HL-60/S4 treated with retinoic acid at 250 ng/mL for 4 days and 3 days (cell line): ENCODE measurements around the gene NKIRAS1.

Experiments
- in situ Hi-C: fragments of 300-500 bp; cut with MboI; formaldehyde crosslinking; loops from 2 replicates; pipeline ENCODE4 v1.7.0; 2022; ENCODE audit warnings: low sequenced_read_pairs

The NKIRAS1 gene

DNA sequence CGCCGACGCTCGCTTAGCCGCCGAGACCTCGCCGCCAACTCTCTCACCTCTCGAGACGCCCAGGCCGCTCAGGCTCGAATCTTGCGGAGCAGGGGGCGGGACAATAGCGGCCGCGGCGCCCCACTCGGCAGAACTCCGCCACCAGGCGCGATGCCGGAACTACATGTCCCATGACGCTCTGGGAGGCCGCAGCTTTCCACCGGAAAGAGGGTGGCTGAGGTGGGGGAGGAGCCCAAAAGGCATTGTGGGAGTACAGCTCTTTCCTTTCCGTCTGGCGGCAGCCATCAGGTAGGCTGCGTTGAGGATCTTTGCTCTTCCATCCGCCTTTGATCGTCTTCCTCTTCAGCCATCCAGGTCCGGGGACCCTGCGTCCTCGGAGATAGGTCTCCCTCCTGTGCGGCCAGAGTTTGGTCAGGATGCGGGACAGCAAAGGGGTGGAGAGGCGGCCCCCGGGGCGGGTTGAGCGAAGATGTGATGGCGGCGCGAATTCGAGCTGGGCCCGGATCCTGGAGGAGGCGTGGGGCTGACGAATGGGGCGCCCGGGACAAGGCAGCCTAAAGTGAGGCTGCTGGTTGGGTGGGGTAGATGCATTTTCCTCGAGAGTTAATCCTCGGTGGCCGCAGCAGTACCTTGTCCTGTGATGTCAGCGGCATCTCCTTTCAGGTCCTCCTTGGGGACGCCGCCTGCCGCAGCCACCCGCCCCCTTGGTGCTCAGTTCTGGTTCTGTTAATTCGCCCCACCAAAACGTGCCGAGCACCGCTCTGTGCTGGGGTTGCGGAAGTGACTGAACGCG, at the start of gene NKIRAS1, which contains the start of gene RPL15:
Gene NKIRAS1, minus strand, starts transcription at position 105 of the 793 bp plus-strand sequence. CDS start 6,086 bp downstream, outside the sequence.
Gene RPL15, plus strand, starts transcription at position 247 of the 793 bp plus-strand sequence. CDS start 728 bp downstream, outside the sequence.
- in situ Hi-C loops = no loop called here

- in situ Hi-C loops = no loop called here
These were observed 49.5 kb upstream of the NKIRAS1 start for GRCh38 chr3:23966328-23966727.

- in situ Hi-C loops = no loop called here
These were observed 47.9 kb upstream of the NKIRAS1 start for GRCh38 chr3:23964537-23965235.

- in situ Hi-C loops = no loop called here
These were observed 45.1 kb upstream of the NKIRAS1 start for GRCh38 chr3:23961913-23962312.

GRCh38 chr3:23961066-23961465, 44.3 kb upstream of the NKIRAS1 start:
- in situ Hi-C loops = no loop called here

DNA sequence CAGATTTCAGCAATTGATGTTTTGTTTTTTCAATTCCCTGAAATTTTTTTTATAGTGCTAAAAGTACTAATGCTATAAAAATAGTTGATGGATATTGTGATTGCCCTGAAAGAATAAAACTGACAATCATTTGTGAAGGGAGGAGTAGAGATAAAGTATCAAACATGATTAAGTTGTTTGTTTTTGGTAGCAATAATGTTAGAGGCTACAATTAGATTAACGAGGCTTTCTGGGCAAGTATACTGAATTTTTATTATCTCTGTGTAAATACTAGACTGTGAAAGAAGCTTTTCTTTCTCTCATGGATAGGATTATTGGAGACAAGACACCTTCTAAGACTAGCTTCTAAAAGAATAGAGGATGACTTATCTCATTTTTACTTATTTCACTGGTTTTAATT, 43.9 kb upstream of the NKIRAS1 start:
- in situ Hi-C loops = no loop called here

DNA sequence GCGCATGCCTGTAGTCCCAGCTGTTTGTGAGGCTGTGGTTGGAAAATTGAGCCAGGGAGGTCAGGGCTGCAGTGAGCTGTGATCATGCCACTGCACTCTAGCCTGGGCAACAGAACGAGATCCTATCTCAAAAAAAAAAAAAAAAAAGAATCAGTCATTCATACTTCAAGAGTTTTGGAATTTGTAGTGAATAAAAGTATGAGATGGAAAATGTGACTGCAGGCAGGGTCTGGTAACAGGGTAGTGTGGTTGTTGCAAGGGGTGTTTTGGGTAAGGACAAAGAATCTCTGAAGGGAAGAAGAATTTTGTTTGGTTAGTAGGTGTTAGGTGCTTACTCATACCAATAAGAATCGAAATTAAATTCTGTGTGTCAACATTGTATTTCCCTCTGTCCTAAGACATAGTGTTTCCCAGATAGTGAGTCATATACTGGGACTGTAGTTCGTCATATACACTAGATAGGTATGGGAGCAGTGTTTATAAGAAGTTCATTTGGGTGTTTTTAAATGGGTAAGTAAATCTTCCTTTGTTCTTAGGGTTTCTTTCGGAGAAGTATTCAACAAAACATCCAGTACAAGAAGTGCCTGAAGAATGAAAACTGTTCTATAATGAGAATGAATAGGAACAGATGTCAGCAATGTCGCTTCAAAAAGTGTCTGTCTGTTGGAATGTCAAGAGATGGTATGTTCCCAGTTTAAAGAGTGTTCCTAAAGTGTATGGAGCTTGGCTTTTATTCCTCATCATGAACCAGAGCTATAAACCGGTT, 42.5 kb upstream of the NKIRAS1 start:
- in situ Hi-C loops = no loop called here

- in situ Hi-C loops = no loop called here
These were observed 39.9 kb upstream of the NKIRAS1 start for GRCh38 chr3:23956701-23957100.

DNA sequence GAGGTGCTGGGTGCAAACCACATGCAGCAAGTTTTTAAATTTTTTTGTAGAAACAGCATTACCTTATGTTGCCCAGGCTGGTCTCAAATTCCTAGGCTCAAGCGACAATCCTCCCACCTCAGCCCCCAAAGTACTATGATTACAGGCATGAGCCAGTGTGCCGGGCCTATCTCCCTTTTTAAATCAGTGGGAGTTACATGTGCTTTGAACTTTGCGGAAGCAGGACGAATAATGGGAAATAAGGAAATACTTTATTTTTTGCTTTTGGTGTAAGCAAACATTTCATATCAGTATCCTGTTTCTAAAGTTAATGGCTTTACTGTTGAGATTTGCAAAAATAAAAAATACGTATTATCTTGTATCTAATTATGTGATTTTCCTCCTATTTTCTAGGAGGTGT, 37.4 kb upstream of the NKIRAS1 start:
- in situ Hi-C loops = no loop called here

DNA sequence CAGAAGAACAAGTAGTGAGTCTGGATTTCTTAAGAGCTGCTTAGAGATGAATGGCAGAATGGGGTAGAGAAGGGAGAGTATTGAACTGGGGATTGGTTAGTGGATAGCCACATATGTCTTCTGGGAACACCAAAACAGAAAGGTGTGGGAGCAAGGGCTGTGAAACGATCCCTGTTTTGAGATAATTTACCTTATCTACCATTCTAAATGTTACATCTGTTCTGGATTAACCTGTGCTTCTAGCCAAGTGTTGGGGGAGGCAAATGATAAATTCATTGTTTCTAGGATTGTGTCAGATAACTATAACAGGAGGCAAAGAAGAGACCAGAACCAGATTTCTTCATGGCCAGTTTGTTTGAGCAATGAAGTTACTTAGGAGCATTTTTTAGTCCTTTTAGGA, 36.7 kb upstream of the NKIRAS1 start:
- in situ Hi-C loops = no loop called here

DNA sequence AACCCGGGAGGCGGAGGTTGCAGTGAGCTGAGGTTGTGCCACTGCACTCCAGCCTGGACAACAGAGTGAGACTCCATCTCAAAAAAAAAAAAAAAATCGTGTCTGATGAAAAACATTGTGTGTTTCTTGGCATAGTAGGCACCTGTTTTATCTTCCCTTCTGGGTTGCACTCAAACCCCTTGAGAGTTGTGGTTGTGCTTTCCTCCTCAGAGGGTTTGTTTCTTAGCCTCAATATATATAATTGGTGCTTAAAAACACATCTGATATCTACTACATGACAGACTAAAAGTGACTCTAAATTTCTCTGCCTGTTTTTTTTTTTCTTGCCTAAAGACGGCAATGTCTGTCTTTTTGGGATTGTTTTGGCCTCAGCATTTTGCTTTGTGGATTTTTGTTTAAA, 35.9 kb upstream of the NKIRAS1 start:
- in situ Hi-C loops = no loop called here

- in situ Hi-C loops = no loop called here
These were observed 33.5 kb upstream of the NKIRAS1 start for GRCh38 chr3:23950293-23950692.

DNA sequence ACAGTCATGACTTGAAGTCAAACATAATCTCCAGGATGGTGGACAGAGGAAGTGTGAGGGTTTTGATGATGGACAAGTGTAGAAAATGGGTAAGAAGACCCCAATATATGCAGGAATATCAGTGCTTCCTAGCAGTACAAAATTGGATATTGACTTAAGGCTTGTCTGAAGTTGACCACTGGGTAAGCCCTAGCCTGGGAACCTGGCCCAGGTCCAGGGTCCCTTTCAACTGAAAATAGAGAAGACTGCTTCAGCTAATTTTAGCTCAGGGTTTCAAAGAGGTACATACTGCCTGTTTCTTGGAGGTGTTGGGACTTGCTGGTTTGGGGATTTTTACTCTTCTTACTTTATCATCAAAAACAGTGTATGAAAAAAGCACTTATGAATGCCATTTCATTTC, 33.0 kb upstream of the NKIRAS1 start:
- in situ Hi-C loops = no loop called here

DNA sequence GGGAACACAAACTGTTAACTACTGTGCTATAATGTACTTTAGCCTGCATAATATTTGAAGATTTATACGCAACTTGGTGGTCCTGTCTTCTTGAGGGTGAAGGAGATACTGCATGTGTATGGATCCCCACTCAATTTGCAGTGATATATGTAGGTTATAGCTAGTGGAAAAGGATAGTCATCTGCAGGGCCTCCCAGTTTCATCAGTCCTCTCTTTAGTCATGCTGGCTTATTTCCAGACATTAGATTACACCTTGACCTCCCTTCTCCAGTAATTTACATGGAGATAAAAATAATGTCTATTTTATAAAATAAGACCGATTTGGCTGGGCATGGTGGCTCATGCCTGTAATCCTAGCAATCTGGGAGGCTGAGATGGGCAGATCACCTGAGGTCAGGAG, 32.0 kb upstream of the NKIRAS1 start:
- in situ Hi-C loops = no loop called here

DNA sequence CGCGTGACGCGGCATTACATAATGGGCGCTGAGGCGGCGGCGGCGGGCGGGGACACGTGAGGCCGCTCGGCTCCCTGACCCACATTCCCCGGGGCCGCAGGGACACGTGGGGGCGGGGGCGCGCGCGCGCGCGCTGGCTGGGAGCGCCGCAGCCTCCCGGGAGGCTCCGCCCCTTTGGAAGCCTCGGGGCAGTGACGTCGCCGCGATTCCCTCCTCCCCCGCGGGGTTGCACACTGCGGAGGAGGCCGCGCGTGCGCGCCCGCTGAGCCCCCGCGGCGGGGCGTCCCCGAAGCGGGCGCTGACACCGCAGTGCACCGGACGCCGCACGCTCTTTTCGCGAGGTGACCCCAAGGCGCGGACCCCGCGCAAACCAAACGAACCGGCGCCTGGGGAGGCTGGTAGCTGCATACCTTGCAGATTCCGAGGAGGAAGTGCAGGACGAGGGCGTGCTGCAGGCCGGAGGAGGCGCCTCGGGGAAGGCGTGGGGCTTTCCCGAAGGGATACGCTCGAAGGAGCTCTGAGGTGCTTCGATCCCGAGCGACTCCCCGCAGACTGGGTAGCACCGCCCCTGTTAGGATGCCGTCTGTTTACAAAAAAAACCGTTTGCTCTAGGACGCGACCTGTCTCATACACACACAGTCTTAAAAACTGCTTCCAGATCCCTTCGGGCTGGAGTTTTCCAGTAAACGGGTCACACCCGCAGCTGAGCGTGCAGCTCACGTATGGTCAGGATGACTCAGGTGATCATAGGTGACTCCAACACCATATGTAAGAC, 29.3 kb upstream of the NKIRAS1 start:
- in situ Hi-C loops = no loop called here

DNA sequence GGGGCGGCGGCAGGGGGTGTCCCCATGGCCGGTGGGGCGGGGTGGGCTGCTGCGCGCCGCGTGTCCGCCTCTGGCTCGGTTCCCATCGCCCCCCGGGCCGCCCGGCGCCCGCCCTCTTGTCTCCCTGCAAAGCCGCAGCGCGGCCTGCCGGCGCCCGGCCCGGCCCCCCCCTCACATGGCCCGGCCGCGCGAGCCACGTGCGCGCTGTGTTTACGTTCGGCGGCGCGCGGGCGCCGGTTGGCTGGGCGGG, 28.8 kb upstream of the NKIRAS1 start:
- in situ Hi-C loops = no loop called here

- in situ Hi-C loops = no loop called here
These were observed 28.3 kb upstream of the NKIRAS1 start, which contains the start of gene NR1D2 for GRCh38 chr3:23944861-23945662. Gene NR1D2, plus strand, starts transcription at chr3:23945286. Its CDS starts 293 bp downstream, at chr3:23945579.

DNA sequence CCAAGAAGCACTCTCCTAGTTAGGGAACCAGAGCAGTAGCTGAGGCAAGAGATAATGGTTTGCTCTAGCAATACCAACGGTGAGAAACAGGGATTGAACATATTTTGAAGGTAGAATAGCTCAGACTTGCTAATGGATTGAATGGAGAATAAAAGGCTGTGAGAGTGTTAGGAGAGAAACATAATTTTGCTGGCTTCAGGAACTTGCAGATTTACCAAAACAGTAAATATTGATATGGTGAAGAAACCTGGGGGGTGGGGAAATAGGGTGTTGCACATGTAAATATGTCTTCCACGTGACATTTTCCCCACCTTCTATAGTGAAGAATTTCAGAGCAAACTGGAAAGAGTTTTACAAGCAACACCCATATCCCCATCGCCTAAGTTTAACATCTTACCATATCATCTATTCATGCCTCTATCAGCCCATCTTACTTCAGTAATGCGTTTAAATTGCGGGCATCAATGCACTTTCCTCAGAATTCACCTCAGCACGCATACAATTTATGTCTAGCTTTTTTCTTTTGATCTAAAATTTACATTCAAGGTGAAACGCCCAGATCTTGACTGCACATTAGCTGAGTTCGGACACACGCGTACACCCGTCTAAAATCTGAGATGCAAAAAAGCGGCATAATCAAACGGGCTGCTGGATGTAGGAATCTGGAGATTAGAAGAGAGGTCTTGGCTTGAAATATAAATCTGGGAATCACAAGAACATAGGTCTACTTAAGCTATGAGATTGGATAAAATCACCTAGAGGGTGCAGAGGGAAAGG, 27.4 kb upstream of the NKIRAS1 start:
- in situ Hi-C loops = no loop called here

DNA sequence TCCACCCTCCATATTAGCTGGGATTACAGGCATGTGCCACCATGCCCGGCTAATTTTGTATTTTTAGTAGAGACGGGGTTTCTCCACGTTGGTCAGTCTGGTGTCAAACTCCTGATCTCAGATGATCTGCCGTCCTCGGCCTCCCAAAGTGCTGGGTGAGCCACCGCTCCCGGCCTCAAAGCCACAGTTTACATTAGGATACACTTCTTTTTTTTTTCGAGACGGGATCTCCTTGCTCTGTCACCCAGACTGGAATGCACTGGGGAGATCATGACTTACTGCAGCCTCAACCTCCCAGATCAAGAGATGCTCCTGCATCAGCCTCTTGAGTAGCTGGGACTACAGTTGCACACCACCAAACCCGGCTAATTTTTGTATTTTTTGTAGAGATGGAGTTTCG, 25.8 kb upstream of the NKIRAS1 start:
- in situ Hi-C loops = no loop called here
